Medulla oblongata (tissue), 1 donor: ENCODE measurements around the gene PGM2.
A peak's percentile ranks its signal among the peaks of the same experiment; 100 is the strongest.
"Not testable (repeated sequence)": the region's sequence is repeated elsewhere in the genome, so short reads cannot be mapped to it uniquely, and the experiment has no call there.

ENCODE experiments used
- DNase-seq: peaks from one replicate; pipeline ENCODE4 v3.0.0-alpha.2; 2015; ENCODE audit errors: extremely low spot score

PGM2 gene

GRCh38 chr4:37816719-37817118 lies 9.8 kb upstream of the PGM2 start:
- DNase-seq: no peak

DNA sequence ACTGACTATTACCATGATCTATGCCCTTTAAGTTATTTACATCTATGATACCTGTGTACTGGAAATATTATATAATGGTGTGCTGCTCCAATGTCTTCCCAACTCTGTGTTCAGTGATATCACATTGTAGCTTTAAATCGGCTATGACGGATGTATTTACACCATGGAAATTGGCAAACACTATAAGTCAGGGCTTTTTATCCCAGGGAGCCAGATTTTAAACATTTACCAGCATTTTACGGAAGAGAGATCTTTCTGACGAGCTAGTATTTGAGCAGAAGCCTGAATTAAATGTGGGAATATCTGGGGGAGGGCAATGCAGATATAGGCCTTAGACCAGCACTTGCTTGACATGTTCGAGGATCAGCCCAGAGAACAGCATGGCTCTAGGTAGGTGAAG lies 7.7 kb upstream of the PGM2 start:
- no peak for DNase-seq

GRCh38 chr4:37820458-37820857 lies 6.0 kb upstream of the PGM2 start:
- not testable (repeated sequence) for DNase-seq

GRCh38 chr4:37821953-37822605 lies 4.4 kb upstream of the PGM2 start:
- peak; percentile 21 for DNase-seq

DNA sequence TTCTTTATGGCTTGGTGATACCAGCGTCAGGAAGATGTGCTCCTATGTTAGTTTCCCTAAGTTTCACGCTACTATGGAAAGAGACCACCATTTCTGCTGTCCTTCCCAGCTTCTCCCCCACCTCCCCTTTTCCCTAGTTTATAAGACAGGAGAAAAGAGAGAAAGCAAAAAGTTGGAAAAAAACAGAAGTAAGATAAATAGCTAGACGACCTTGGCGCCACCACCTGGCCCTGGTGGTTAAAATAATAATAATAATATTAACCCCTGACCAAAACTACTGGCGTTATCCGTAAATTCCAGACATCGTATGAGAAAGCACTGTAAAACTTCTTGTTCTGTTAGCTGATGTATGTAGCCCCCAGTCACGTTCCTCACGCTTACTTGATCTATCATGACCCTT lies 985 bp upstream of the PGM2 start:
- DNase-seq: not testable (repeated sequence)

DNA sequence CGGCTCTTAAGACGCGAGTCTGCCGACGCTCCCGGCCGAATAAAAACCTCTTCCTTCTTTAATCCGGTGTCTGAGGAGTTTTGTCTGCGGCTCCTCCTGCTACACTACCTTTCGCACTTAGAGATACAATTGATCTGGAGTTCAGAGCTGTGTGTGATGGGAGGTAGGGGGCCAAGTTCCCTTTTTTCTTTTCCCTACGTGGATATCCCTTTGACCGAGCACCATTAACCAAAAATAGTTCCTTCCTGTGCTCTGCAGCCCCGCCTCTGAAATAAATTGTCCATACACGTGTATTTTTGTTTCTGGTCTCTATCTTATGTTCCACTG lies 555 bp upstream of the PGM2 start:
- DNase-seq: no peak

- no peak for DNase-seq
Measured at GRCh38 chr4:37827030-37827685, 672 bp downstream of the PGM2 start.

GRCh38 chr4:37827802-37828321 lies 1.4 kb downstream of the PGM2 start:
- no peak for DNase-seq

DNA sequence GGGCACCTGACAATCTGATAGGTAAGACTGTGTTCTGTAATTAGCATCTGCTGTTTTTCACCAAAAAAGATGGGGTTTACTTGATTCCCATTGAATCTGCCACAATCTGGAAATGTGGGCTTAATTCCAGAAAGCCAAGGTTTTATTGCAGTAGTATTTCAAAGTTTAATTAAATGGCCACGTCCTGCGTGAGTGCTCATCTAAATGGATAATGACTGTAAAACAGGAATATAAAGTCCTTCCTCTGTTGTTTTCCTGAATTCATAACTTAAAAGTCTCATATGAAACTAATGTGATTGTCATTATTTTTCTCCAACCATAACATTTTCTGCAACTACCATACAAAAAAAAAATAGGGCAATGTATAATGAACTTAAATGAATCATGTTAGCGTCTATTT lies 2.4 kb downstream of the PGM2 start:
- DNase-seq: no peak

DNA sequence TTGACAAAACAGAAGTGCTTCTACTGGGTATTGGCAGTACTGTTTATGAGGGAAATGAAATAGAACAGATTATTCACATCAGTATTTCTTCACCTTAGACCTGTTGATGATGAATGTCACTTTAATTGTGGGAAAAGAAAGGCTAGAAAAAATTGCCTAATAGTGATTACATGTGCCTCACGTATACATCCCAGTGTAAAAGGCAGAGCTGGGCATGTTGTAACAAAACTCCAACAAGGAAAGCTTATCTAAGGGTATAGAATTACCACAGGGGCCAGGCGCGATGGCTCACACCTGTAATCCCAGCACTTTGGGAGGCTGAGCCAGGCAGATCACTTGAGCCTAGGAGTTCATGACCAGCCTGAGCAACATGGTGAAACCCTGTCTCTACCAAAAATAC lies 4.2 kb downstream of the PGM2 start:
- DNase-seq: no peak

- no peak for DNase-seq
Measured at GRCh38 chr4:37835031-37835430, 8.5 kb downstream of the PGM2 start.

- DNase-seq: no peak
Measured at GRCh38 chr4:37835806-37836205, 9.3 kb downstream of the PGM2 start.

DNA sequence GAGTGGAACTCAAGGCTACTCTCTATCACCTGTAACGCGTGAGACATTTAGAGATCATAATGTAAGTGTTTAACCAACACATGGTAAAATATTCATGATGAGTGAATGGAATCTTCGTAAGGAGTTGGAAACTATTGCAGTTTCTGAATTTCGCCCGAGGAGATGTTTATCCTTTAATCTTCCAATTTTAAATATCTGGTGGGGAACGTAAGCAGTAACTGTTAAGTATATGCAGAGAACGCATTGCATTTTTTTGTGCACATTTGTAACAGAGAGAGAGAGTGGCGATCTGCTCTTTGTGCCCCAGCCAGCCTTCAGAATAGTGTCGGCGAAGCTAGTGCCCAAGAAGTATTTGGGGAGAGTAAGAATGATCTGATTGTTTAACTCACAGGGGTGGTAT lies 9.8 kb downstream of the PGM2 start:
- DNase-seq: no peak

GRCh38 chr4:37836838-37837440 lies 10.5 kb downstream of the PGM2 start:
- no peak for DNase-seq

- DNase-seq: no peak
Measured at GRCh38 chr4:37837446-37837845, 11.0 kb downstream of the PGM2 start.

GRCh38 chr4:37839426-37839825 lies 12.9 kb downstream of the PGM2 start:
- DNase-seq: no peak

GRCh38 chr4:37844204-37844603 lies 17.7 kb downstream of the PGM2 start:
- DNase-seq: no peak

GRCh38 chr4:37845201-37845600 lies 18.7 kb downstream of the PGM2 start:
- DNase-seq: no peak

DNA sequence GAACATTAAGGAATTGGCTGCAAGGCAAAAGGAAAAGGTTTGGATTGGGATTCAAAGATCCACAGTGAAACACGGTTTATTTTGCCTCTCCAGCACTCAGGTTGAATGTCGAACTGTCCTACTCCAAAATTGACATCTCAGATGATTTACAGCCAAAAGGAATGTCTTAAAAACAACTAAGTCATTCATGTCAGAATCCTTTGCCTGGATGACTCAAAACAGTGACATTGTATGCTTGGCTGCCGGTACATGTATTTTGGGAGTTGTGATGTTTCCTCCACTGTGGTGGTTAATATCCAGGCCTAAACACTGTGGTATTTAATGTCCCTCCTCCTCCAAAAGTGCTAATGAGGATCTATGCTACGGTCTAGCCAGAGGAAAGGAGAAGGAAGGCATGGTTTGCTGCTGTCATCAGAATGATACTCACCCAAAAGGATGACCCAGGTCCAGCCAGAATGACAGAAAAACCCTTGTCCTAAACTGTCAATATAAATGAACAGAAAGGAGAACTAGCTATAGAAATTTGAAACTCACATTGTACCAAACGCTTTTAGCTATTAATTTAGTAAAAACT lies 20.9 kb downstream of the PGM2 start:
- peak; percentile 40 for DNase-seq

- no peak for DNase-seq
Measured at GRCh38 chr4:37852376-37852775, 25.9 kb downstream of the PGM2 start.

- DNase-seq: no peak
Measured at GRCh38 chr4:37858112-37858511, 31.6 kb downstream of the PGM2 start.

GRCh38 chr4:37858872-37859271 lies 32.4 kb downstream of the PGM2 start:
- DNase-seq: no peak

GRCh38 chr4:37860266-37860665 lies 33.8 kb downstream of the PGM2 start:
- no peak for DNase-seq
